Ectodermal cell (in vitro differentiated cells): ENCODE measurements around the gene RAB37.

Source experiments
- H3K27ac ChIP-seq: 2 replicates; pipeline ENCODE4 v1.7.0; 2013; ENCODE audit warnings: mild to moderate bottlenecking, low read depth, low read length; ENCODE audit not compliant: insufficient read depth, poor library complexity, severe bottlenecking
- H3K27me3 ChIP-seq: 2 replicates; pipeline ENCODE4 v1.7.0; 2013; ENCODE audit warnings: mild to moderate bottlenecking, low read length; ENCODE audit not compliant: insufficient read depth, control insufficient read depth, poor library complexity, severe bottlenecking
- H3K36me3 ChIP-seq: one replicate; pipeline ENCODE4 v1.7.0; 2013; ENCODE audit warnings: low read length; ENCODE audit not compliant: control insufficient read depth, insufficient read depth
- H3K4me1 ChIP-seq: one replicate; pipeline ENCODE4 v1.7.0; 2013; ENCODE audit warnings: low read length; ENCODE audit not compliant: control insufficient read depth, insufficient read depth
- H3K4me3 ChIP-seq: 2 replicates; pipeline ENCODE4 v1.7.0; 2013; ENCODE audit warnings: low read depth, low read length, control low read depth; ENCODE audit not compliant: insufficient read depth
- H3K9me3 ChIP-seq: 2 replicates; pipeline ENCODE4 v1.7.0; 2013; ENCODE audit warnings: mild to moderate bottlenecking, low read length, moderate library complexity; ENCODE audit not compliant: control insufficient read depth
- WGBS, 2 experiments: methylation state at CpG; one replicate each; pipeline ENCODE4 v1.1.7; 2013; ENCODE audit warnings: missing lambda C conversion rate in 2 of 2; 5-methylcytosine and 5-hydroxymethylcytosine counted together

Gene RAB37

GRCh38 chr17:74752415-74752814 lies 15.4 kb downstream of the RAB37 start:
- H3K4me1 ChIP-seq: peaks cover 37% of the 10 kb centered on the region
- H3K27me3 ChIP-seq: peaks cover 4% of the 10 kb centered on the region
- H3K9me3 ChIP-seq: no peaks in the 10 kb centered on the region
- H3K36me3 ChIP-seq: no peaks in the 10 kb centered on the region
- no peak overlapping the region for H3K27ac ChIP-seq
- WGBS, 2 experiments: 92 to 95% methylated on average over 9 of the region's 9 CpGs
- H3K4me3 ChIP-seq: no peak overlapping the region

GRCh38 chr17:74752822-74753401 lies 15.9 kb downstream of the RAB37 start:
- no peaks in the 10 kb centered on the region for H3K9me3 ChIP-seq
- peaks cover 37% of the 10 kb centered on the region for H3K4me1 ChIP-seq
- 90 to 95% methylated on average over 7 of the region's 7 CpGs for WGBS, 2 experiments
- H3K4me3 ChIP-seq: no peak overlapping the region
- peaks cover 4% of the 10 kb centered on the region for H3K27me3 ChIP-seq
- H3K36me3 ChIP-seq: no peaks in the 10 kb centered on the region
- no peak overlapping the region for H3K27ac ChIP-seq

GRCh38 chr17:74754832-74755231 lies 17.8 kb downstream of the RAB37 start:
- H3K27ac ChIP-seq: no peak overlapping the region
- peaks cover 50% of the 10 kb centered on the region for H3K4me1 ChIP-seq
- H3K27me3 ChIP-seq: no peaks in the 10 kb centered on the region
- WGBS, 2 experiments: 92 to 94% methylated on average over 3 of the region's 3 CpGs
- H3K36me3 ChIP-seq: no peaks in the 10 kb centered on the region
- no peaks in the 10 kb centered on the region for H3K9me3 ChIP-seq
- no peak overlapping the region for H3K4me3 ChIP-seq

- Histone ChIP-seq H3K36me3 (no peaks in the 10 kb centered on the region), H3K4me1 (peaks cover 50% of the 10 kb centered on the region), H3K9me3 (no peaks in the 10 kb centered on the region), H3K4me3 (no peak overlapping the region), H3K27ac (no peak overlapping the region), H3K27me3 (no peaks in the 10 kb centered on the region)
- 94 to 96% methylated on average over 8 of the region's 8 CpGs for WGBS, 2 experiments
Measured at GRCh38 chr17:74755533-74755932, 18.5 kb downstream of the RAB37 start.

GRCh38 chr17:74756891-74757290 lies 19.8 kb downstream of the RAB37 start:
- Histone ChIP-seq H3K27me3 (no peaks in the 10 kb centered on the region), H3K27ac (no peak overlapping the region), H3K4me3 (no peak overlapping the region), H3K4me1 (peaks cover 52% of the 10 kb centered on the region), H3K36me3 (no peaks in the 10 kb centered on the region), H3K9me3 (no peaks in the 10 kb centered on the region)
- 92 to 93% methylated on average over 3 of the region's 3 CpGs for WGBS, 2 experiments

GRCh38 chr17:74757502-74757901 lies 20.4 kb downstream of the RAB37 start:
- H3K4me1 ChIP-seq: peaks cover 53% of the 10 kb centered on the region
- no peaks in the 10 kb centered on the region for H3K27me3 ChIP-seq
- H3K36me3 ChIP-seq: no peaks in the 10 kb centered on the region
- WGBS, 2 experiments: 83 to 90% methylated on average over 3 of the region's 3 CpGs
- no peak overlapping the region for H3K4me3 ChIP-seq
- no peaks in the 10 kb centered on the region for H3K9me3 ChIP-seq
- H3K27ac ChIP-seq: no peak overlapping the region

GRCh38 chr17:74757931-74758847 lies 21.1 kb downstream of the RAB37 start:
- 85 to 87% methylated on average over 26 of the region's 26 CpGs for WGBS, 2 experiments
- Histone ChIP-seq H3K36me3 (no peaks in the 10 kb centered on the region), H3K27me3 (no peaks in the 10 kb centered on the region), H3K4me3 (no peak overlapping the region), H3K4me1 (peaks cover 59% of the 10 kb centered on the region), H3K9me3 (no peaks in the 10 kb centered on the region), H3K27ac (no peak overlapping the region)

GRCh38 chr17:74758848-74759168 lies 21.8 kb downstream of the RAB37 start:
- Histone ChIP-seq H3K9me3 (no peaks in the 10 kb centered on the region), H3K36me3 (no peaks in the 10 kb centered on the region), H3K27me3 (no peaks in the 10 kb centered on the region), H3K4me3 (no peak overlapping the region), H3K4me1 (peaks cover 65% of the 10 kb centered on the region), H3K27ac (no peak overlapping the region)
- 94 to 98% methylated on average over 2 of the region's 2 CpGs for WGBS, 2 experiments

- Histone ChIP-seq H3K27me3 (no peaks in the 10 kb centered on the region), H3K27ac (no peak overlapping the region), H3K4me3 (no peak overlapping the region), H3K4me1 (peaks cover 70% of the 10 kb centered on the region), H3K9me3 (no peaks in the 10 kb centered on the region), H3K36me3 (no peaks in the 10 kb centered on the region)
- WGBS, 2 experiments: 85 to 89% methylated on average over 9 of the region's 9 CpGs
Measured at GRCh38 chr17:74759243-74759801, 22.3 kb downstream of the RAB37 start.

GRCh38 chr17:74759941-74760340 lies 22.9 kb downstream of the RAB37 start:
- H3K4me1 ChIP-seq: peaks cover 76% of the 10 kb centered on the region
- no peaks in the 10 kb centered on the region for H3K36me3 ChIP-seq
- no peaks in the 10 kb centered on the region for H3K9me3 ChIP-seq
- H3K27me3 ChIP-seq: no peaks in the 10 kb centered on the region
- 32 to 37% methylated on average over 10 of the region's 10 CpGs for WGBS, 2 experiments
- peak overlapping the region; percentile 83 for H3K27ac ChIP-seq
- no peak overlapping the region for H3K4me3 ChIP-seq
